Ramos (cell line): ENCODE measurements around the gene ZER1.
"Not testable (repeated sequence)": the region's sequence is repeated elsewhere in the genome, so short reads cannot be mapped to it uniquely, and the experiment has no call there.

ENCODE experiments used
- in situ Hi-C: fragments of 300-500 bp; cut with MboI; formaldehyde crosslinking; loops from one replicate; pipeline ENCODE4 v1.14.3; 2022; ENCODE audit warnings: low sequenced_read_pairs; ENCODE audit not compliant: unreplicated experiment

ZER1 gene

DNA sequence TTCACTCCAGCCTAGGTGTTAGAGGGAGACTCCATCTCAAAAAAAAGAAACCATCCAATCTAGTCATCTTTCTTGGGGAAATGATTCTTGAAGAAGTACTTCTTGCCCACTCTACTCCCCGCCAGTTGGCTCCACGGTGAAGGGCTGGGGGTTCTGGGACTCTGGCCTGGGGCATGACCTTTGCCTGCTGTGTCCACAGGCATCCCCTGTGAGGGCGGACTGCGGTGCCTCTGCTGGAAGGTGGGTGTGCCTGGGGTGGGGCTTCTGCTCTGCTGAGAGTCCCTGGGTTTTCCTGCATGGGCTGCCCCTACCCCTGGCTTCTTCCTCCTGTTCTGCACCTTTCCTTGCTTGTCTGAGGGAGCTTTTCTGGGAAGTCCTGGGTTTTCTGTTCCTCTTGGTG, 18.8 kb upstream of the ZER1 start:
- in situ Hi-C loops = no loop called here

DNA sequence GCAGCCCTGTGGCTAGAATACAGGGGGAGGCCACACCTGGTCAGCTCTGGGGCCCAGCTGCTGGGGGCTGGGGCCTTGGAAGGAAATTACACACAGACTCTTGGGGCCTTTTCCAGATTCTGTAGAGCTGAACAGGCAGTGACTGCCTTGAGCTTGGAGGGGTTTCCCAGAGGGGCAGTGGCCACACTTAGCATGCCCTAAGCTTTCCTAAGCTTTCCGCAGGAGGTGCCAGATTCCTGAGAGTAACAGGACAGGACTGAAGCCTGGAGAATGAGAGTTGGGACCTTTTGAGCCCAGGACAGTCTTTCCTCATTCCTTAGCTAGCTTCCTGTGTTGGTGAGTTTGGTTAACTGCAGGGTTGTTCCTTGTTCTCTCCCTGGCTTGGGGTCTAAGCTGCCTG, 16.7 kb upstream of the ZER1 start:
- in situ Hi-C loops = no loop called here

DNA sequence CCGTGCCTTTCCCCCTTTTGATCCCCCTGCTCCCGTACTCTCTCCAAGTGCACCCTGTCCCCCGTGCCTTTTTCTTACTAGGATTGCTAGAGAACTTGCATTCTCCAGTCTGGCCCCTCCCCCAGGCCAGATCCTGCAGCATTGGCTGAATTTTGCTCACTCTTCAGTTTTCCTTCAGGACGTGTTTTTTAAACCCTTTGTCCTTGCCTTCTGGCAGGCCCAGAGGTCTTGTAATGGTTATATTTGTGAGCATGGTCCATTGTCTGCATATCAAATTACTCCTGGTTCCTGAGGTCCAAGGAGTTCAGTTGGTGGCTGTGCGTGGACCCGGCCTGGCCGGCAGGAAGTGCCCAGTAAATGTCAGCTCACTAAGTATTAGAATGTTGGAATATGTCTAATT, 15.9 kb upstream of the ZER1 start:
- in situ Hi-C loops = no loop called here

DNA sequence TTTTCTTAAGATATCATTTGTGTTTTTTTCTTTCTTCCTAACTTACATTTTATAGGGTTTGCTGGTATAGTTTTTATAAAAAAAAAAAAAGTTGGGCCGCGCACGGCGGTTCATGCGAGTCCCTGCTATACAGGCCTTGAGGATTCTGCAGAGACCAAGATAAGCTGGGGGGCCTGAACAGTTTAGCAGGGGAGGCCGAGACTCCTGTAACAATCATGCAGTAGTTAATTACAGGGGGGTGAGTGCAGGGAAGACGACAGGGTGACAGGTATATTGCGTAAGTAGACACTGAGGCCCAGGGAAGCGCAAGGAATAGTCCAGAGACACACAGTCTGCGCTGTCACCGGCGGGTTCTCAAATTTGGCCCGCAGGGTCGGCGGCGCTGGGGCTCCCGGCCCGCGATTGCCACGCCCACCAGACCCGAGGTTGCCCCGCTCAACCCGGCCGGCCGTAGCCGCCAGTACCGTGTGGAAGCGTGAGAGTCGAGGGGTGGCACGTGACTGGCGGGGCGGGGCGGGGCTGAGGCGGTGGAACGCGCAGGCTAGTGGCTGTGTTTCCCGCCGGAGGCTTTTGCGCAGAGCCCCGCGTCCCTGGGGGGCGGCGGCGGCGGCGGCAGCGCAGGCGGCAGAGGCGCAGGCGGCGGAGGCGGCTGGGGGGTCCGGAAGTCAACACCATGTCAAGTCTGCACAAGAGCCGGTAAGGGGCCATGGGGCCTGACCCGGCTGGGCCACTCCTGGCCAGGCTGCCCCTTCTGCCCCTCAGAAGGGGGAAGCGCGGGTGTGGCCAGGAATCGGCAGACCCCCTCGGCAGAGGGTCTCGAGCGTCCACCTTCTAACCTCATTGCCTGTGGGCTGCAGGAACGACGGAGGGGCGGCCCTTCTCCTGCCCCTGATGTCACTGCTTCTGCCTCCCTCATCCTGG, 15.2 kb upstream of the ZER1 start, which contains the start of gene TBC1D13:
Gene TBC1D13, plus strand, starts transcription at position 573 of the 921 bp plus-strand sequence. Its CDS starts 101 bp downstream, at position 674.
- in situ Hi-C loops = no loop called here

DNA sequence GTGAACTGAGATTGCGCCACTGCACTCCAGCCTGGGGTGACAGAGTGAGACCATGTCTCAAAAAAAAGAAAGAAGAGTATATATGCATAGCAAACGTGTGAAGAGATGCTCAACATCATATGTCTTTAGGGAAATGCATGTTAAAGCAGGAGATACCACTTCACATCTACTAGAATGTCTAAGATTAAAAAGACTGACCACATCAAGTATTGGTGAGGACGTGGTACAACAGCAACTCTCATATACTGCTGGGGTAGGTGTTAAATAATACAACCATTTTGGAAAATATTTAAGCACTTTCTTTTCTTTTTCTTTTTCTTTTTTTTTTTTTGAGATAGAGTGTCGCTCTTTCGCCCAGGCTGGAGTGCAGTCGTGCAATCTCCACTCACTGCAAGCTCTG, 13.7 kb upstream of the ZER1 start:
- in situ Hi-C loops = no loop called here

DNA sequence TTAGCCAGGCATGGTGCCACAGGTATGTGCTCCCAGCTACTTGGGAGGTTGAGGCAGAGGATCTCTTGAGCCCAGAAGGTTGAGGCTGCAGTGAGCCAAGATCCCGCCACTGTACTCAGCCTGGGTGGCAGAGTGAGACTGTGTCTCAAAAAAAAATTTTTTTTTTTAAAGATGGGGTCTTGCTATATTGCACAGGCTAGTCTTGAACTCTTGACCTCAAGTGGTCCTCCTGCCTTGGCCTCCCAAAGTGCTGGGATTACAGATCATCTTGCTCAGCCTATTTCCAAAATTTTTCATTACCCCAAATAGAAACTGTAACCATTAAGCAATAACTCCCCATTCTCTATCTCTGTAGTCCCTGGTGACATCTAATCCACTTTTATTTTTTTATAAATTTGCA, 10.9 kb upstream of the ZER1 start:
- in situ Hi-C loops = no loop called here

DNA sequence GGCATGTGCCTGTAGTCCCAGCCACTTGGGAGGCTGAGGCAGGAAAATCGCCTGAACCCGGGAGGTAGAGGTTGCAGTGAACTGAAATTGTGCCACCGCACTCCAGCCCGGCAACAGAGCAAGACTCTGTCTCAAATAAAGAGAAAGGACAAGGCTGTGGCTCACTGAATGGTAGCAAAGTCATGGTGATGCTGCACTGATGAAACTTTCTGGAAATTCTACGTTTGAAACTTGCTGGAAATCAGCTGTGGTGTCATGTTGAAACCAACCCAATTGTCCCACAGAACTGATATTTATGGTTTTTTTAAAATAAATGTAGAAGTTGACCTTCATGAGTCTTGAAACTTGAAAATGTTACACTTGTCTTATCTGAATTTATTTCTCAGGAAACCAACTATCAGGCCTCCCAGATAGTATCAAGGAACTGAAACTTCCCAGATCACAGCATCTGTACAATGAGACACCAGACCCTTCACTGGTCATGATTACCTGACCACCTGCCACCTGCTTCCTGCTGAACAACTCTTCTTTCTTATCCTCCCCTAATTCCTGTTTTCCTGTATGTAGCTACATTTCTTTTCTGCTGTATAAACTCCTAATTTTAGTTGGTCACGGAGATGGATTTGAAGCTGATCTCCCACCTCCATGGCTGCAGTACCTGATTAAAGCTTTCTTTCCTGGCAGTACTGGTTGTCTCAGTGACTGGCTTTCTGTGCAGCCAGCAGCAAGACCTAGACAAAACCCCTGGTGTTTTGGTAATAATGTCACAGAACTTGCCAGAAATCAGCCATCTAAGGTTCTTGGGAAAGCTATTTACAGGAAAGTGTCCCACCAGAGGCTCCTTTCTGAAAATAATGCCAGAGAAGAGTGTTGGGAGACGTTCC, 9.7 kb upstream of the ZER1 start:
- in situ Hi-C loops = no loop called here

DNA sequence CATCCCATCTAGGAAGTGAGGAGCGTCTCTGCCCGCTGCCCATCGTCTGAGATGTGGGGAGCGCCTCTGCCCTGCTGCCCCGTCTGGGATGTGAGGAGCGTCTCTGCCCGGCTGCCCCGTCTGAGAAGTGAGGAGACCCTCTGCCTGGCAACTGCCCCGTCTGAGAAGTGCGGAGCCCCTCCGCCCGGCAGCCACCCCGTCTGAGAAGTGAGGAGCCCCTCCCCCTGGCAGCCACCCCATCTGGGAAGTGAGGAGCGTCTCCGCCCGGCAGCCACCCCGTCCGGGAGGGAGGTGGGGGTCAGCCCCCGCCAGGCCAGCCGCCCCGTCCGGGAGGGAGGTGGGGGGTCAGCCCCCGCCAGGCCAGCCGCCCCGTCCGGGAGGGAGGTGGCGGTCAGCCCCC, 8.4 kb upstream of the ZER1 start:
- in situ Hi-C loops = not testable (repeated sequence)

DNA sequence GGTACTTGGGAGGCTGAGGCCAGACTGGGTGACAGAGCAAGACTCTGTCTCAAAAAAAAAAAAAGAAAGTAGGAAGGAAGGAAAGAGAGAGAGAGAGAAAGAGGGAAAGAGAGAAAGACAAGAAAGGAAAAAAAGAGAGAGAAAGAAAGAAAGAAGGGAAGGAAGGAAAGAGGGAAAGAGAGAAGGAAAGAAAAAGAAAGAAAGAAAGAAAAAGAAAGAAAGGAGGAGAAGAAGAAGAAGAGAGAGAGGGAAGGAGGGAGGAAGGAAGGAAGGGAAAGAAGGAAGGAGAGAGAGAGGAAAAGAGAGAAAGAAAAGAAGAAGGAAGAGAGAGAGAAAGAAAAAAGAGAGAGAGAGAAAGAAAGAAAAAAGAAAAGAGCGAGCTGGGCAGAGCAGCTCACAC, 3.1 kb upstream of the ZER1 start:
- in situ Hi-C loops = no loop called here

DNA sequence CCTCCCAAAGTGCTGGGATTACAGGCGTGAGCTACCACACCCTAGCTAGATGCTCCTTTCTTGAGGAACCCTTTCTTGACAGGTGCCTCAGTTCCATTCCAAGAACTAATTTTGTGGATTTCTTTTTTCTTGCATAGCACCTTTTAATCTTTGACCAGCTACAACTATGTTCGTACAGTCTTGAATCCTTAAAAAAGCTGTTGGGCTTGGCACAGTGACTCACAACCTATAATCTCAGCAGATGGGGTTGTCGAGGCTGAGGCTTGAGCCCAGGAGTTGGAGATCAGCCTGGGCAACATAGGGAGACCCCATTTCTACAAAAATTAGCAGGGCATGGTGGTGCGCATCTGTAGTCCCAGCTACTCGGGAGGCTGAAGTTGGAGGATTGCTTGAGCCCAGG, 1.3 kb upstream of the ZER1 start:
- in situ Hi-C loops = no loop called here

DNA sequence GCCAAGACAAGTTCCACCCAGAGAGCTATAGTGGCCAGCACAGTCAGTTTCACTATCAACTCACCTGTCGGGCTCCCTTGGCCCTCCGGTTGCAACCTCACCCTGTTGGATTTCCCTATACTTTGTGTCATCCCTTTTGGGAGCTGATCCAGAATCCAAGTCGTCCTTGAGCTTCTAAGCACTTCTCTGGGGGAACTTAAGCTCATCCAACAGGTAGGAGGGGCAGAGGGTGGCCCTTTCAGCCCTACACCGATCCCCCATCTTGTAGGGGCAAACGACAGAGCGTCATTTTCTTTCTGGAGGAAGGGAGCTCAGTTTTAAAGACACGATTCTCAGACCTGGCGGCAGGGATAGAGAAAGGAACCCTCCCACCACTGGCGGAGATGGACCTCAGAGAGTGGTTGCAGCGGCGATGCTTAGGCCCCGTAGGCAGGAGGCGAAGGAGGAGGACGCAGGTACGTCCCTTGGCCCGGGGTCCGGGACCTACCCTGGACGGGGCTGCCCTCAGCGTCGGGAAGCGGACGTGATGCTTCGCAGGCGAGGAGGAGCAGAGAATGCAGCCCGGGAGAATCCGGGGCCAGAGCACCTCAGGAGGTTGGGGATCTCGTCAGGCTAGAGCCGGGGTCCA, 519 bp downstream of the ZER1 start:
- in situ Hi-C loops = no loop called here

DNA sequence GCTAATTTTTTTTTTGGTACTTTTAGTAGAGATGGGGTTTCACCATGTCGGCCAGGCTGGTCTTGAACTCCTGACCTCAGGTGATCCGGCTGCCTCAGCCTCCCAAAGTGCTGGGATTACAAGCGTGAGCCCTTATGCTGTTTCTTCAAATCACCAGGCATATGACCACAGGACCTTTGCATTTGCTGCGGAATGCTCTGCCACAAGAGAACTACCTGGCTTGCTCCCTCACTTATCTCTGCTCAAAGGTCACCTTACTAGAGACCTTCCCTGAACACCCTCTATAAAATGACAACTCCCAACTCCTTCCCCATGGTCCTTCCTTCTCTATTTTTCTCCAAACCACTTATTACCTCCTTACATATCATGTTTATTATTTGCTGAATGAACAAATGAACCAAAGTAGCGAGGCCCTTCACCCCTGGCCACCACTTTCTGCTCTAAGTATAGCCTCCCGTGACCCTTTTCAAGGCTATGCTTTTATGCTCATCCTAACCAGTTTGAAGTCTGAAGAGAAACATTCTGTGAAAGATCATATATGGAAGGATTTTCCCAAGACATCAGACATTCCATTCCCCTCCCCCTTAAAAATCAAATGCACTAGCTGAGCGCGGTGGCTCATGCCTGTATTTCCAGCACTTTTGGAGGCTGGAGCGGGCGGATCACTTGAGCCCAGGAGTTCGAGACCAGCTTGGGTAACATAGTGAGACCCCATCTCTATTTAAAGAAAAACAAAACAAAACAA, 1.3 kb downstream of the ZER1 start:
- in situ Hi-C loops = no loop called here

DNA sequence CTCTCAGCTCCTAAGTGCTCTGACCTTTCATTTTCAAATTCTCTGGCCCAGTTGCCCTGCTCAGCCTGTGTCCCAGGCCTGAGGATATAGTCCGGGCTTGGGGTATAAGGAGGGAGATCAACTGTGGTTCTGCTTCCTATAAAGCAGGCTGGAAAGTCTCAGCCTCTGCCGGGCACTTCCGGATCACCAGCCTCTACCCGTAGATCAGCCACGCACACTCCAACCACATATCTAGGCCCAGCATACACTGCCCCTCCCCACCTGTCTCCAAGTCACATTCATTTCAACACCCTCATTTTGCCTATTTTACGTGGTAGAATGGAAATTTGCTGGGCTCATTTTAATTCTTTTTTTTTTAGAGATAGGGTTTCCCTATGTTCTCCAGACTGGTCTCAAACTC, 3.1 kb downstream of the ZER1 start:
- in situ Hi-C loops = no loop called here

DNA sequence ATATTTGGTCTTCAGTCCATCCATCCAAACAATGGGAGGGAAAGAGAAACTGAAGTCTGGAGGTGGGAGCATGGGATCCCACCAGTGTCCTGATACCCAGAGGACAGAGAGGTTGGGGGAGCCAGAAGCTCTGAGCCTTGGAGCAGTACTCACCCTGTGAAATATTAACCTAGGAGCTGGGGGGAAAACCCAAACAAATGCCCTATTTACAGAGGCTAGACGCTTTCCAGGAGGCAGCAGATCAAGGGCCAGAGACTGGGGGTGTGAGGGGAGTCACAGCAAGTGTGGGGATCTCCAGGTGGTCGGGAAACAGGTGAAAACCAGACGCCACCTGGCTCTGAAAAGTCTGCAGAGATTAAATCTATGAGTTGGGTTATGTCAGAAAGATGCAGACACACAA, 6.2 kb downstream of the ZER1 start:
- in situ Hi-C loops = no loop called here

DNA sequence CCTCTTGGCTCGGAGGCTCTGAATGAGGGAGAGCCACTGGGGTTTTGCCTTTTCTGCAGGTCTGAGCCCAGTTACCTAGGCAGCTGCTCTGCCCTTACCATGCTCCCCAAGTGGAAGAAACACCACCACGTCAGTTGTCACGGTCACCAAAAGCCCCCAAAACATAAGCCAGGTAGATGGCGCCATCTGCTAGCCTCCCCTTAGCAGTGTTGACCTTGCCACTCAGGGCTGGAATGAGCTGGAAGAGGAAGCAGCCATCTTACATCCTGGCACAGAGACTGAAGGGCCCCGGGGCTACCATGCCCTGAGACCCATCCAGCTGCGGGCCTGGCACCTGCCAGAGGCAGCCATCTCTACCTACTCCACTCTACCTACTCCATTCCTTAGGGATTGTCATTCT, 7.4 kb downstream of the ZER1 start:
- in situ Hi-C loops = no loop called here

DNA sequence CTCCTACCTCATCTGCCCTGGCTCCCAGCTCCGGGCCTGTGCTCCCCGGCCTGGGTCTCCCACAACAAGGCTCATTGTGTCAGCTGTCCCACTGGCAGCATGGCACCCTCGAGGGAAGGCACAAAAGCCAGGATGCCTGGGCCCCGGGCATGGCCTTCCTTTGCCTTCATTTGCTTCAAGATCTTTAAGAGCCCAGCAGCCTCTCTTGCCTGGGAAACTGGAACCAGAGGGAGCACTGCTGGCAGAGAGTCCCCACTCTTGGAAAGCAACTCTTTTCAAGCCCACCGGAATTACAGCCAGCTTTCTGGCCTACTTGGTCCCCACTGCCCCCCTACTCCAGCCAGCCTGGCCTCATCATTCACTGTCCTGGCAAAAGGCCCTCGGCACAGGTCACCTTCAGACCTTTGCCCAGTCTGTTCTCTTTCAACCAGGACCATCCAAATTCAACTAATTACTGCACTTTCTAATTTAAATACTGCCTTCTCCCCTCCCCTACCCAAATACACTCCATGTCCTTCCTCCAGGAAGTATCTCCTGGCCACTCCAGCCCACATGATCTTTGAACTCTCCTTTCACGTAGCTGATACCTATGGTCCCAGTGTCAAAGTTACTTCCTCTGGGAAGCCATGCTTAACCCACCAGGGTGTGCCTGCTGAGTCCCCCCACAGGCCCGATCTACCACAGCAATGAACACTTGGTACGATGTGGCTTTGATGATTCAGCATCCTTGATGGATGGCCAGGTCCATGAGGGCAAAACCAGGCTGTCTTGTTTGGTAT, 8.9 kb downstream of the ZER1 start:
- in situ Hi-C loops = no loop called here

DNA sequence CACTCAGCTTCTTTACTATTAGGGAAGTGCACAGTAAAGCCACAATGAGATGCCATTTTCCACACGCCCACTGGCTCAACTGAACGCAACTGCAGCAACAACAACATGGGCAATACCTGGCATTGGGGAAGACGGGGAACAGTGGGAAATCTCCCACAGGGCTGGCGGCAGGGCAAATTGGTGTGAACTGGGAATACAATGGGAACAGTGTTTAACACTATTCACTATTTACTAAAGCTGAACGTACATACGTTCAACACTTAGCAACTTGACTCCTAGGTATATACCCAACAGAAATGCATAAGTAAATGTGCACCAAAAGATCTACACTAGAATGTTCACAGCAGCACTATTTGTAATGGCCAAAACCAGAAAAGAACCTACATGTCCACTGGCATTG, 14.1 kb downstream of the ZER1 start:
- in situ Hi-C loops = no loop called here

DNA sequence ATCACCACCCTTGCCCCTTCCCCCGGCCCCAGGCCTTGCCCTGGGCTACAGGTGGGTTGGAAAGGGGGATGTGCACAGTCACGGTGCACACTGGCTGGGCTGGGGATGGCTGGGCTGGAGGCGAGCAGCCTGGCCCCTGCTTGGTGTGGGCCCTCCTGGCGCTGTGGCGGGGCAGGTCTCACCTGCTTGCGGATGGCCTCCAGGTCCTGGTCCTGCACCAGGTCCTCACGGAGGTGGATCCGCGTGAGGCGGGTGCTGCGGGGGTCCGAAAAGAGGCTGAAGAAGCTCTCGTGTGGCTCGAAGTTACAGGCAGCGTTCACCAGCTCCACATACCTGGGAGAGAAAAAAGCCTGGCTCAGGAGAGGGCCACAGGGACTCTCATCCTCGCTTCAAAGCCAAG, 18.1 kb downstream of the ZER1 start:
- in situ Hi-C loops = no loop called here

DNA sequence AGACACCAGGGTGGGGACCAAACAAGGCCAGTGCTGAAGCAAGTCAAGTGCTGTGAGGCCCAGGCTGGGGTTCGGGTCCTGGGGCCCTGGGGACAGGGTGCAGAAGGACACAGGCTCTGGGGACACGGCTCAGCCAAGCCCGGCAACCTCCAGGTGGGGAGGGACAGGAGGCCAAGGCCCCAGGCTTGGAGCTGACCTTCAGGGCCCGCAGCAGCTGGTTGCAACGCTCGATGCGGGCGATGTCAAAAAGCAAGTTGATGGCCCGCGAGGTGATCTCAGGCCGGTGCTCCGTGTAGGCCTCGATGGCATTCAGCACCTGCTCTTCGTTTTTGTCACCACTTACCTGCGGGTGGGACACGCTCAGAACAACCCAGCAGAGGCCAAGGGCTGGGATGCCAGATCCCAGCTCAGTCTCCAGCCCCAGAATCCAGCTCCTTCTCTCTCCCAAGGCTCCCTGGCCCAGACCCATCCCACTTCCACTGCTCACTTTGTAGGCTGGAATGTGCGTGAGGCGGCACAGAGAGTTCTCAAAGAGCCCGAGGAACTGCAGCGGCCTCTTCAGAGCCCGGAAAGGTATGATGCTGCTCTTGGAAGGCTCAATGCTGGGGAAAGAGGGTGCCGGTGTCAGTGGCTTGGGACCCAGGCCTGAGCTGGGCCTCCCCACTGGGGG, 20.7 kb downstream of the ZER1 start:
- in situ Hi-C loops = no loop called here
